ENCODE data around the gene DOHH.

DOHH gene

DNA sequence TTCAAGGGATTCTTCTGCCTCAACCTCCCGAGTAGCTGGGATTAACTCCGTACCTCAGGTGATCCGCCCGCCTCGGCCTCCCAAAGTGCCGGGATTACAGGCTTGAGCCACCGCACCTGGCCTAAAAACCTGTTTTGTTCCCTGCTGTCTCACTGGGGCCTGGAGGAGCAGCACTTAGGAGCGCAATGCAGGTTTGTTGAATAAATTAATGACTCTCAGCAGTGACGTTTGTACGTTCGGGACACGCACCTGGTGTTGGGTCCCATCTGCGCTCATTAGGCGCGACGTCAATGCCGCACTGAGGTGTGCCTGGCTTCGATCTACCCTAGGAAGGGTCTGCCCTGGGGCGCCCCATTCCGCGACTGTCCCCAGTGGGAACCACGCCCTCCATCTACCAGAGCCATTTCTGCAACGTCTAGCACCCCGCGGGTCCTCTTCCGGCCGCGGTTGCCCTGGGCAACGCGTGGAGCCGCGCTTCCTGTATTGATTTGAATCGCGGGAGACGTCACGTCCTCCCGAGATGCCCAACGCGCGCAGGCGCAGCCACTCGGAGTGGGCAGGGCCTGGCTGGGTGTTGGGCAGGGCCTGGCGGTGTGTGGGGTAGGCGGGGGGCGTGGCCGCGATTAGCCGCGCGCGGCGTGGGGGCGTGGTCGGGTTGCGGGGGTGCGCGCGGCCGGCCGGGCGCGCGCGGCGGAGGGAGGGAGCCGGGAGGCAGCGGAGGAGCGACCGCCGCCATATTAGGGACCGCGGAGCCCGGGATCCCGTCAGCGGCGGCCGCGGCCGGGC is 5.3 kb upstream of the DOHH start, which contains the start of gene FZR1:
TSS of gene FZR1 (plus strand) at position 714 of the 786 bp plus-strand sequence. CDS start 16,679 bp downstream, outside the sequence.
- Histone ChIP-seq H3K9me3 (ENCODE audit: severe bottlenecking) (no peaks in the 10 kb centered on the region), H3K4me3 (ENCODE audit: low read depth, low read length) (peak within 1 kb of the TSS; percentile 79), H3K27ac (peak within 1 kb of the TSS; percentile 89), H3K36me3 (peaks cover 31% of the 10 kb centered on the region), H3K27me3 (ENCODE audit: insufficient read depth, low read depth, severe bottlenecking) (no peaks in the 10 kb centered on the region)
- peak; percentile 99 for DNase-seq
- no peak for TF ChIP-seq CTCF (IDR thresholded peaks at IDR 0.05; ENCODE audit: low read depth, low read length)

GRCh38 chr19:3504735-3505134 is 4.3 kb upstream of the DOHH start:
- Histone ChIP-seq H3K9me3 (ENCODE audit: severe bottlenecking) (no peaks in the 10 kb centered on the region), H3K36me3 (peaks cover 20% of the 10 kb centered on the region), H3K27me3 (ENCODE audit: insufficient read depth, low read depth, severe bottlenecking) (no peaks in the 10 kb centered on the region), H3K27ac (peak overlapping the region; percentile 89; the same call in 1 of the 2 replicates), H3K4me3 (ENCODE audit: low read depth, low read length) (no peak overlapping the region)
- no peak for TF ChIP-seq CTCF (IDR thresholded peaks at IDR 0.05; ENCODE audit: low read depth, low read length)
- no peak for DNase-seq

GRCh38 chr19:3503036-3503572 is 2.6 kb upstream of the DOHH start:
- peaks cover 4% of the 10 kb centered on the region for H3K36me3 ChIP-seq
- TF ChIP-seq CTCF (IDR thresholded peaks at IDR 0.05; ENCODE audit: low read depth, low read length): no peak
- no peaks in the 10 kb centered on the region for H3K27me3 ChIP-seq (ENCODE audit: insufficient read depth, low read depth, severe bottlenecking)
- no peaks in the 10 kb centered on the region for H3K9me3 ChIP-seq (ENCODE audit: severe bottlenecking)
- H3K27ac ChIP-seq: no peak overlapping the region
- no peak for DNase-seq
- H3K4me3 ChIP-seq (ENCODE audit: low read depth, low read length): no peak overlapping the region

DNA sequence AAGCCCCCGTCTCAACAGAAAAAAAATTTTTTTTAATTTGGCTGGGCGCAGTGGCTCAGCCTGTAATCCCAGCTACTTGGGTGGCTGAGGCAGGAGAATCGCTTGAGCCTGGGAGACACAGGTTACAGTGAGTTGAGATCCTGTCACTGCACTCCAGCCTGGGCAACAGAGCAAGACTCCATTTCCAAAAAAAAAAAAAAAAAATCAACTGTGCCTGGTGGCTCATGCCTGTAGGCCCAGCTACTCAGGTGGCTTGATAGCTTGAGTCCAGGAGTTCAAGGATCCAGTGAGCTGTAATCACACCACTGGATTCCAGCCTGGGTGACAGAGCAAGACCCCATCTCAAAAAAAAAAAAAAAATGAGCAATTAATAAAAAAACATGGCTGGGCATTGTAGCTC is 1.3 kb upstream of the DOHH start:
- Histone ChIP-seq H3K27ac (no peak overlapping the region), H3K36me3 (no peaks in the 10 kb centered on the region), H3K4me3 (ENCODE audit: low read depth, low read length) (no peak overlapping the region), H3K9me3 (ENCODE audit: severe bottlenecking) (no peaks in the 10 kb centered on the region), H3K27me3 (ENCODE audit: insufficient read depth, low read depth, severe bottlenecking) (no peaks in the 10 kb centered on the region)
- TF ChIP-seq CTCF (IDR thresholded peaks at IDR 0.05; ENCODE audit: low read depth, low read length): no peak
- DNase-seq: no peak

DNA sequence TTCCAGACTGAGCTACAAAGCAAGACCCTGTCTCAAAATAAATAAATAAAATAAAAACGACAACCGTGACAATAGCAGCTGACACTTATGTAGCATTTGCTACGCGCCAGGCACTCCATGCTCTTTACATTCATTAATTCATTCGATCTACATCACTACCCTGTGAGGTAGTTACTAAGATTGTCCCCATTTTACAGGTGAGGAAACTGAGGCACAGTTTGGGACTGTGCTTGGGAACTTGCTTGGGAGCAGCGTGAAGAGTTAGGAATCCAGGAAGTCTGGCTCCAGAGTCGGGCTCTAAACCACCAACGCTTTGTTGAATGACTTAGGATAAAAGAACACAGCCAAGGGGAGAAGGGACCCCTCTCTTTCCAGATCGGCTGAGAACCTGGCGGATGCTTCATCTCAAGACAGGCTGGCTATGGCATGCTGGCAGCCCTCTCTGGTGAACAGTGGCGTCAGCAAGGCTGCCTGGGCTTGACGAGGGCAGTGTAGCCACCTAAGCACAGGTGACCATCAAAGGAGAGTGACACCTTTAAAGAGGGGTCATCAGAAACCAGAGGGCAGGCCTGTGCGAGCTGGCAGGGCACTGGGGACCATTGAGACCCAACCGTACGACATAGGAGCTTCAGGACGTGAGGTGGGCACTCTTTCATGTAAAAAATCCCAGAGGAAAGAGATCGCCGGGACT is 591 bp downstream of the DOHH start:
- Histone ChIP-seq H3K9me3 (ENCODE audit: severe bottlenecking) (no peaks in the 10 kb centered on the region), H3K4me3 (ENCODE audit: low read depth, low read length) (peak overlapping the region; percentile 73), H3K36me3 (peaks cover 17% of the 10 kb centered on the region), H3K27me3 (ENCODE audit: insufficient read depth, low read depth, severe bottlenecking) (no peaks in the 10 kb centered on the region), H3K27ac (peak overlapping the region; percentile 100)
- no peak for TF ChIP-seq CTCF (IDR thresholded peaks at IDR 0.05; ENCODE audit: low read depth, low read length)
- no peak for DNase-seq
